HG03135 (cell line): Measurements from ENCODE around the gene HBE1.
"Not testable (repeated sequence)": the region's sequence is repeated elsewhere in the genome, so short reads cannot be mapped to it uniquely, and the experiment has no call there.

Experiments used
- ATAC-seq: cut with Tn5 transposase; IDR thresholded peaks from one replicate; pipeline ENCODE4 v1.9.1; 2021; ENCODE audit warnings: mild to moderate bottlenecking, moderate library complexity; ENCODE audit not compliant: unreplicated experiment

HBE1 gene

DNA sequence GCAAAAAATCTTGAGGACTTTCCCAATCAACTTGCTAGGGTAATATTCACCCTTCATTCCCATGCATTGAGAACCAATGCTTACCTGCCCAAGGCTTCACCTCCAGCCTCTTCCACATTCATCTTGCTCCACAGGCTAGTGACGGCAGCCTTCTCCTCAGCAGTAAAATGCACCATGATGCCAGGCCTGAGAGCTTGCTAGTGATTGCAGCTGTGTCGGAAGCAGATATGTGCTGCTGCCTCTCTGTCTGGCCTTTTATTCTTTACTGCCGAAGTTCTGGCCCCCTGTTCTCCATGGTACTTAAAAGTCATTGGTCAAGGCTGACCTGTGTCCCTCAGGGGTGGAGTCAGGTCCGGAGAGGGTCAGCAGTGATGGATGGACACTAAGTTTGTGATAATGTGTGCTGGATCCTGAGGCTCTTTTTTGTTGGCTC lies at the start of gene HBE1:
Gene HBE1, minus strand, starts transcription at position 231 of the 433 bp plus-strand sequence. Its CDS starts 55 bp downstream, at position 176.
- no peak for ATAC-seq

DNA sequence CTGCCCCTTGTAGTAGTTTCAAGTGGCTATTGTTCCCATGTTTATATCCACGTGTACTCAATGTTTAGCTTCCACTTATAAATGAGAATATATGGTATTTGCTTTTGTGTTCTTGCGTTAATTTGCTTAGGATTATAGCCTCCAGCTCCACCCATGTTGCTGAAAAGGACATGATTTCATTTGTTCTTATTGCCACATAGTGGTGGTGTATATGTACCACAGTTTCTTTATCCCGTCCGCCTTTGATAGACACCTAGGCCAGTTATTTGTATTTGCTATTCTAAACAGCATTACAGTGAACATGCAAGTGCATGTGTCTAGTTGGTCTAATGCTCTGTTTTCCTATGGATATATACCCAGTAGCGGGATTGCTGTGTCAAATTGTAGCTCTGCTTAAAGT lies 47.5 kb upstream of the HBE1 start:
- no peak for ATAC-seq

DNA sequence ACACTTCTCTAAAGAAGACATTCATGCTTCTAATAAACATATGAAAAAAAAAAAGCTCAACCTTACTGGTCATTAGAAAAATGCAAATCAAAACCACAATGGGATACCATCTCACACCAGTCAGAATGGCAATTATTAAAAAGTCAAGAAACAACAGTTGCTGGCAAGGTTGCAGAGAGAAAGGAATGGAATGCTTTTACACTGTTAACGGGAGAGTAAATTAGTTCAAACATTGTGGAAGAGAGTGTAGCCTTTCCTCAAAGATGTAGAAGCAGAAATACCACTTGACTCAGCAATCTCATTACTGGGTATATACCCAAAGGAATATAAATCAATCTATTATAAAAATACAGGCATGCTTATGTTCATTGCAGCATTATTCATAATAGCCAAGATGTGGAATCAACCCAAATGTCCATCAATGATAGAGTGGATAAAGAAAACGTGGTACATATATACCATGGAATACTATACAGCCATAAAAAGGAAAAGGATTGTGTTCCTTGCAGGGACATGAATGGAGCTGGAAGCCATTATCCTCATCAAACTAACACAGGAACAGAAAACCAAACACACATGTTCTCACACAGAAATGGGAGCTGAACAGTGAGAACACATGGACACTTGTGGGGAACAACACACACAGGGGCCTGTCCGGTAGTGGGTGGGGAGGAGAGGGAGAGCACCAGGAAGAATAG lies 43.7 kb upstream of the HBE1 start:
- ATAC-seq: not testable (repeated sequence)

DNA sequence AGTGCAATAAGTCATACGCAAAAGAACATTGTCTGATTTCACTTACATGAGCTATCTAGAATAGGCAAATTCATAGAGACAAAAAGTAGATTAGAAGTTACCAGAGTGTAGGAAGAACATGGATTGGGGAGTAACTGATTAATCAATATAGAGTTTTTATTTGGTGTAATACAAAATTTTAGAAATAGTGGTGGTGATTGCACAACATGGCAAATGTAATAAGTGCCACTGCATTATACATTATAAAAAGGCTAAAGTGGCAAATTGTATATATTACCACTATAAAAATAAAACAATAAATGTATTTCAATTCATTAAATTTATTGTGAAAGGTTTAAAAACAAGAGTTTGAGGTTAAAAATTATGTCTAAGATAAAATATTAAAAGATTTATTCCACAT lies 40.7 kb upstream of the HBE1 start:
- no peak for ATAC-seq

DNA sequence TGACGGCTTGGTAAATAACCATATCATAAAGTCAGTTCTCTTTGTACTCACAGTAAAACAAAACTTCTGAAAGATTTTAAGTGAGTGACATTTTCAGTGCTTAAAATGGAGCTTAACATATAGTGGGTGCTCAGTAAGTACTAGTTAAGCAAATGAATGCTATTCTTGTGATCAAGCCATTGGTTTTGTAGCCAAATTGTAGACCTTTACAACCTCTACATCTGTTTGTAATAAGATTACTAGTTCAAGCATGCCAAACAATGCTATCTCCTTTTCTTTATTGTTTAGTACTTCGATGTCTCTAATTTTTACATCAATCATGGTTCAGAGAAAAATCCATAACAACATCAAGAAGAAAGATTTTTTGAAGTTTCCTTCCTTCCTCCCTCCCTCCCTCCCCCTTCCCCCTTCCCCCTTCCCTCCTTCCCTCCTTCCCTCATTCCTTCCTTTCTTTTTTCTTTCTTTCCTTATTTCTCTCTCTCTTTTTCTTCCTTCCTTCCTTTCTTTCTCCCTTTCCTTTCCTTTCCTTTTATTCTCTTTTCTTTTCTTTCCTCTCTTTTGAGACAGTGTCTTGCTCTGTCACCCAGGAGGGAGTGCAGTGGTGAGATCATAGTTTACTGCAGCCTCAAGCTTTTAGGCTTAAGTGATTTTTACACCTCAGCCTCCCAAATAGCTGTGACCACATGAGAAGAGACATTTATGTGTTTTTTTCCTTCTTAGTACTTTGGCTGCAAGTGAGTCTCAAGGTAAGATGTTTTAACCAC lies 37.7 kb upstream of the HBE1 start:
- ATAC-seq: no peak

DNA sequence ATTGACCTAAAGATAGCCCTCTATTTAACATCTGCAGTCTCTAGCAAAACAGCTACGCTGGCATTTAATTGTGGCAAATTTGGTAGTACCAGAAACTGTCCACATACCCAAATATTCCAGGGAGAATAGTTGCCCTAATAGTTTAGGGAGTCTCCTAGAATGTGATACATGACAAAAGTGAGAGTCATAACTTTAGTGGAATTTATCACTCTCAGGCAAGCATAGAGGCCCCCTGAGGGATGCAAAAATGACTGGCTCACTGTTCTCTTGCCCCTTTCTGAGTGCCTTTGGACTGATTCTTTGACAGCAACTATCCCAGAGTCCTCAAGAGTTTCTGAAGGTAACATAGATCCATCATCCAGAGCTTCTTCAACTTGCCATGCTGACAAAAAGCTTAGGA lies 34.3 kb upstream of the HBE1 start:
- ATAC-seq: no peak

DNA sequence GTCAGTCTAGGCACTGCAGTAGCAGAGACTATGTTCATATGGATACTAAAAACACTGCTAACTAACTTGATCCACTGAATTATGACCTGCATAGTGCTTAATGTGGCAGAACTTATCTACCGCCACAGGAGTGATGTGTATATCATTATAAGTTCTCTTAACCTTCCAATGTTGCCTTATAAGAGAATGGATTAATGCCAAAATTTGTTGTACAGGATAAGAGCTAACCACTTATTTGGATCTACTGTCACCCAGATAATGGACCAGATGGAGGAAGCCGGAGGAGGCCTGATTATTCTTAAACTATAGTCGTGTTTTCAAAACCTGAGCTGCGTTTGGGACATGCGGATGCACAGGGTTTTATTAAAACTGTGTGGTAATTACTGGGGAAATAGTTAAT lies 33.9 kb upstream of the HBE1 start:
- no peak for ATAC-seq

DNA sequence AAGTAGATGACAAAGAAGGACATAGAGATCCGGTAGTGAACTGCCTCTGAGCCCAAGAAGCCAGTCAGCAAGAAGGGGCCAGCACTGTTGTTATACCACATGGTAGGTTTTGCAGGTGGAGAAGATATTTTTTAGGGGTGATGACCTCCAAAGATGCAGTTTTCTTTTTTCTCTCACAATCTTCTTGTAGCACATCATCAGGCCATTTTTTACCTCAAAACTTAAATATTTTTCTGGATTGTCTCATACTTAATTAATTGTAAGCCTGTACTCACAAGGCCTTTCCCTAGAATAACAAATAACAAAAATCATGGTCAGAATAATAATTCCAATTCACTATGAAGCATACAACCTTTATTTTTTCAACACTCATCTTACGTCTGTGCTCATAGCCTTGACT lies 32.1 kb upstream of the HBE1 start, which contains the start of gene OR51B4:
Gene OR51B4, minus strand, starts transcription at position 101 of the 400 bp plus-strand sequence. Its CDS starts 0 bp downstream, at position 101.
- ATAC-seq: no peak

DNA sequence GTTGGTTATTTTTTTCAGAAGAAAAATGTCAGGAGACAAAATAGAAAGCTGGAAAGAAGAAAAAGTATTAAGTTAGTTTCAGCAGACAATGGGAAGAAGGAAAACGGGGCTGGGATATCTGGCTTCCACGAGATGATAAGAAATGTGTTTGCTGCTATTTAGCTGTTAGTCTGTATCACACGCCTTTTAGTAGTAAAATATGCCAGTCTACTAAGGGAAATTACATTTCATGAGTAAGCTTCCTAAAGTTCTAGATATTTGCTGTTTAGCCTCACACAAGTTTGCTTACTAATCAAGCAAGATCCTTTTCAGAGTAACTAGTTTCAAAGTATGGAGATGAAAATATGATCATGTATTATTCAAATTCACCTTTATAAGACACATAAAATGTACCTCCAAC lies 30.5 kb upstream of the HBE1 start:
- ATAC-seq: no peak

DNA sequence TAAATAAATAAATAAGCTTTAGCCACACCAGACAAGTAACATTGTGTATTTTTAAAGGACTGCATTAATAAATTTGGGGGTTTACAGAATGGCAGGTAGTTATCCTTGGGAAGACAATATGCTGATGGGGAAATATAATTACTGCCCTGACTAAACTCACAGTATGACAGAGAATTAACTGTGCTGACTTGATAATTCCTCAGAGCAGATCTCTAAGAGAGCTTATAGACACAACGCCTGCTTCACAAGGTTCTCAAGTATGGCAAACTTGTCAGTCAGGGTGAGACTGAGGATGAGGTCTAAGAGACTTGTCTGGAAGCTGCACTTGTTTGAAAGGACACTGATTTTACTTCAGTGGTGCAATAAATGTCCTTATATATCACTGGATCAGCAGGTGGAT lies 28.7 kb upstream of the HBE1 start:
- ATAC-seq: no peak

DNA sequence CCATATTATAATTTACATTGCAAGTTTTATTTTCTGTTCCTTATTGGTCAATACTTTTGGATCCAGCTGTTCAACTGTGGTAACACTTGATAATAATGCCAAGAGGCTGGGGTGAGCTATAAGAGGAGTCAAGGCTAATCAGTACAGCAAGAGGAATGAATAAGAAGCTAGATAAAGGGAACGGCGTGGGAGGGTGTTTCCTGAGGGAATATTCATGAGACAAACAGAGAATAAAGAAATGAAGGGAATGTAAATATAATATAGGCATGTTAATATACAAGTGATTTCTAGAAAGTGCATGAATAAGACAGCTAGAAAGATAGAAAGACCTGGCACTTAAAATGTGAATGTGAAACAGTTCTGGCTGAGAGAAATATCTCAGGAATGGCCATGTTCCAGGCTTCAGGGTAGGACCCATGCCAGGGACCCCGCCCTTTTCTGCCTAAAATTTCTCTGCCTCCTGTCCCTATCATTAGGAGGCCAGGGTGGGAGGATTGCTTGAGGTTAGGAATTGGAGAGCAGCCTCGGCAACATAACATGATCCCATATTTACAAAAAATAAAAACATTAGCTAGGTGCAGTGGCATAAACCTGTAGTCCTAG lies 28.1 kb upstream of the HBE1 start:
- ATAC-seq: no peak

DNA sequence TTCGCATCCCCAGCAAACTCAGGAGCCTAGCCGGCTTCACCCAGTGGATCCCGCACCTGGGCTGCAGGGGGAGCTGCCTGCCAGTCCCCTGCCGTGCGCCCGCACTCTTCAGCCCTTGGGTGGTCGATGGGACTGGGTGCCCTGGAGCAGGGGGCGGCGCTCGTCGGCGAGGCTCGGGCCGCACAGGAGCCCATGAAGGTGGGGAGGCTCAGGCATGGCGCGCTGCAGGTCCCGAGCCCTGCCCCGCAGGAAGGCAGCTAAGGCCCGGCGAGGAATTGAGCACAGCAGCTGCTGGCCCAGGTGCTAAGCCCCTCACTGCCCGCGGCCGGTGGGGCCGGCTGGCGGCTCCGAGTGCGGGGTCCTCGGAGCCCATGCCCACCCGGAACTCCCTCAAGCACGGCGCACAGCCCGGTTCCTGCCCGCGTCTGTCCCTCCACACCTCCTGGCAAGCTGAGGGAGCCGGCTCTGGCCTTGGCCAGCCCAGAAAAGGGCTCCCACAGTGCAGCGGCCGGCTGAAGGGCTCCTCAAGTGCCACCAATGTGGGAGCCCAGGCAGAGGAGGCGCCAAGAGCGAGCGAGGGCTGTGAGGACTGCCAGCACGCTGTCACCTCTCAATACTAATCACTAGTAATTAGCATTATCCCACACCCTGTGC lies 24.7 kb upstream of the HBE1 start:
- ATAC-seq: not testable (repeated sequence)

DNA sequence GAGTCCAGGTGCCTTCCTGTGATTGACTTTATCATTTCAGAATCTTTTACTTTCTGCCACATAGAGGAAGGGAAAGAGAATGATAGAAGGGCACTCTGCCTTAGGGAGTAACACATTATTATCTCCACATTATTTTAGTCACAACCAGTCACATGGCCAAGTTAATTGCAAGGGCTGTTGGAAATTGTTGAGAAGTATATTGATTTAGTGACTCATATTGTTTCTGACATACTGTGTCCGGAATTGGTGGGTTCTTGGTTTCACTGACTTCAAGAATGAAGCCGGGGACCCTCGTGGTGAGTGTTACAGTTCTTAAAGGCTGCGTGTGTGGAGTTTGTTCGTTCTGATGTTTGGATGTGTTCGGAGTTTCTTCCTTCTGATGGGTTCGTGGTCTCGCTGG lies 23.3 kb upstream of the HBE1 start:
- ATAC-seq: no peak

DNA sequence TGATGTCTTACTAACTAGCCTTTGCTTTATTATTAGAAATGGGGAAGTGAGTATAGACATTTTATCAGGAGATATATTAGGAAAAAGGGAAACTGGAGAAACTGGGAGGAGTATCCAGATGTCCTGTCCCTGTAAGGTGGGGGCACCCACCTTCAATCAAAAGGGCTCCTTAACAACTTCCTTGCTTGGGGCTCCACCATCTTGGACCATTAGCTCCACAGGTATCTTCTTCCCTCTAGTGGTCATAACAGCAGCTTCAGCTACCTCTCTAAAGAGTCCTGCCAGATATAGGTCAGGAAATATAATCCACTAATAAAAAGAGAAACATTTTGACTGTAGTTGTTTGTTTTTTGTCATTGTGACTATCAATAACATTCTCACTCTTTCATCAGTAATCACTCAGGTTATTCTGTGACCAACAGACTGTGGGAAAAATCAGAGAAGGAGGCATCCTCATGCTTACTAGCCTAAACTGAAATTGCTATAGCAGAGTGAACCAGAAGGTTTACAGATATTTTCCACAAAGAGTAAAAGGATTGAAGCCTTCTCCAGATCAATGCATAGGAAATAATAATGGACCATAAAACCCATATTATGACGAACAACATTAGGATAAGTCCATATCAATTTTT lies 21.6 kb upstream of the HBE1 start:
- ATAC-seq: peak; percentile 87

DNA sequence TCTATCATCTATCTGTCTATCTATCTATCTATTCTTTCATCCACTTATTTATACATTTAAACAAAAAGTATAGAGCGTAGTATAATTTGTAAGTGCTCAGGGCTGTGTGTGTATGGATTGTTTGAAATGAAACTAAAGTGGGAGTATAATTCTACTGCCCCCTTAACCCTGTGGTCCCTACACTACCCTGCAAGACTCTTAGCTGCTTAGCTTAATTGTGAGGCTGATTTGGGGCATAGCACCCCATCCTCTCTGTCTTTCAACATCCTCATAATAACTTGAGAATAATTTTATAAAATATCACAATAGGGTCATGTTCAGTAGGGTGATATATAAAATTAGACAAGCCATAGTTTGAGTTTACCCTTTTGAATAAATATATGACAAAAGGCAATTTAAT lies 20.4 kb upstream of the HBE1 start:
- no peak for ATAC-seq

DNA sequence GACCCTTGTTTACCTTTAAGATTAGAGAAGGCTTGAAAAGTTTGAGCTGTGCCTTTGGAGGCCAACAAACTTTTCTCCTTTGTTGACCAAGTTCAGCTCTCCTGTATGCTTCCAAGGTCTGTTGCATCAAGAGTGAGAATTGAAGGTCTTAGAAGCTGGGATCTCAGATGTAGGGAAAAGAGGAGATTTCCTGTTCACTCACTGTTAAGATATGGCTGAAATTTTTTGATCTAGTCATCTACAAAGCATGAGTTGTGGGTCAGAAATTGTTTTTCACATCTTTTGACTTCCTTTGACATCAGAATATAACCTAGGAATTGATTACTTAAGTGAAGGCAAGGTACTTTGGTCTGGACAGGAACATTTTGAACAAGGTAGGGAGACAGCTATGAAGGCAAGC lies 20.0 kb upstream of the HBE1 start:
- ATAC-seq: no peak

DNA sequence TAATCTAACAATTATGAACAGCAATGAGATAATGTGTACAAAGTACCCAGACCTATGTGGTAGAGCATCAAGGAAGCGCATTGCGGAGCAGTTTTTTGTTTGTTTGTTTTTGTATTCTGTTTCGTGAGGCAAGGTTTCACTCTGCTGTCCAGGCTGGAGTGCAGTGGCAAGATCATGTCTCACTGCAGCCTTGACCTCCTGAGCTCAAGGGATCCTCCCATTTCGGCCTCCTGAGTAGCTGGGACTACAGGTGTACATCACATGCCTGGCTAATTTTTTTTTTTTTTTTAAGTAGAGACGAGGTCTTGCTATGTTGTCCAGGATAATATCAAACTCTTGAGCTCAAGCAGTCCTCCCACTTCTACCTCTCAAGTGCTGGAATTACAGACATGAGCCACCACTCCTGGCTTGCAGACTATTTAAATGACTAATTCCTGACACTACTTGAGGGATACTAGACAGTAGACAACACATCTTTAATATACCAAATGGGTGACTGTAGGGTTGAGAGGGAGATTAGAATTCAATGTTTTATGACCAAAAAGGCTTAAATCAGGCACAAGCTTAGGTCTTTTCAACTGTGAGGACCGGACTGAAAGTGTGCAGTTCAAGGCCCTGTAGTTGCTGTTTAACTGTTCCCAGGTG lies 19.3 kb upstream of the HBE1 start:
- no peak for ATAC-seq

DNA sequence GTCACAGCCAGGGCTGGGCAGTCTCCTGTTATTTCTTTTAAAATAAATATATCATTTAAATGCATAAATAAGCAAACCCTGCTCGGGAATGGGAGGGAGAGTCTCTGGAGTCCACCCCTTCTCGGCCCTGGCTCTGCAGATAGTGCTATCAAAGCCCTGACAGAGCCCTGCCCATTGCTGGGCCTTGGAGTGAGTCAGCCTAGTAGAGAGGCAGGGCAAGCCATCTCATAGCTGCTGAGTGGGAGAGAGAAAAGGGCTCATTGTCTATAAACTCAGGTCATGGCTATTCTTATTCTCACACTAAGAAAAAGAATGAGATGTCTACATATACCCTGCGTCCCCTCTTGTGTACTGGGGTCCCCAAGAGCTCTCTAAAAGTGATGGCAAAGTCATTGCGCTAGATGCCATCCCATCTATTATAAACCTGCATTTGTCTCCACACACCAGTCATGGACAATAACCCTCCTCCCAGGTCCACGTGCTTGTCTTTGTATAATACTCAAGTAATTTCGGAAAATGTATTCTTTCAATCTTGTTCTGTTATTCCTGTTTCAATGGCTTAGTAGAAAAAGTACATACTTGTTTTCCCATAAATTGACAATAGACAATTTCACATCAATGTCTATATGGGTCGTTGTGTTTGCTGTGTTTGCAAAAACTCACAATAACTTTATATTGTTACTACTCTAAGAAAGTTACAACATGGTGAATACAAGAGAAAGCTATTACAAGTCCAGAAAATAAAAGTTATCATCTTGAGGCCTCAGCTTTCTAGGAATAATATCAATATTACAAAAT lies 18.6 kb upstream of the HBE1 start:
- ATAC-seq: no peak

DNA sequence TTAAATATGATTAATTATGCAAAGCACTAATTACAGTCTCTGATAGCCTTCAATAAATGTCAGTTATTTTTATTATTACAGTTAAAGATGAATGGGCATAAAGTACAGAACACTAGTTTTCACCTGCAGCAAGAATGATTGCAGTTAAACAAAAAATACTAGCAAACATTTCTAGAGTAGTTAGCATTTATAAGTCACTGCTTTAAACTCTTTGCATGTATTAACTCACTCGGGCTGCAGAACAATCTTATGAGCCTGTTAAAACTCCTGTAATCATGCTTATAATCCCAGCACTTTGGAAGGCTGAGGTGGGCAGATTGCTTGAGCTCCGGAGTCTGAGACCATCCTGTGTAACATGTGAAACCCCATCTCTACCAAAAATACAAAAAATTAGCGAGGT lies 17.2 kb upstream of the HBE1 start:
- no peak for ATAC-seq

DNA sequence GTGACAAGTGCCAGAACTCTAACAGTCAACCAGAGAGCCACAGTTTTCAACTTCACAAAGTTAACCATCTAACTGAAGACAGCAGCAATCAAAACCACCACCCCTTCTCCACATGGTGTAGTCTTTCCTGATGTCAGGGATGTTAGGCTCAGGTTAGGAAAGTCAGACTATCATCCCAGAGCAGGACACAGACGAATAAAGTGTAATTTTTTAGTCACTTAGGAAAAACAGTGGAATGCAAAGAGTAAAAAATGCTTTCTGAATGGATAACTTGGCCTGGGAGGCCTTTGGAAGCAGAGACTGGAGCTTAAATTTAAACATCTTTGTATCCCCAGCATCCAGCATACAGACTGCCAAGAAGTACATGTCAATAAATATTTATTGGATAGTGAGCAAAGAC lies 16.6 kb upstream of the HBE1 start:
- no peak for ATAC-seq
